ENCODE measurements around the gene PCDHGA11. TPM values are rescaled to one million over a fixed set of nuclear protein-coding genes. Genes with fewer than 3 reads are reported as not detected.
"Not testable (repeated sequence)": the region's sequence is repeated elsewhere in the genome, so short reads cannot be mapped to it uniquely, and the experiment has no call there.

PCDHGA11 gene
- total RNA-seq, 1 experiment from 2014 or later, result 15.0 TPM

GRCh38 chr5:141398608-141399007 lies 22.2 kb upstream of the PCDHGA11 start:
- DNase-seq (ENCODE audit: low read depth), result no peak

- DNase-seq (ENCODE audit: low read depth), result no peak
Measured at GRCh38 chr5:141399555-141400258, 21.1 kb upstream of the PCDHGA11 start.

GRCh38 chr5:141402553-141403243 lies 18.2 kb upstream of the PCDHGA11 start, which contains the start of gene PCDHGA9:
Gene PCDHGA9, plus strand, starts transcription at chr5:141402778. Its CDS starts 175 bp downstream, at chr5:141402953.
- DNase-seq (ENCODE audit: low read depth), result no peak

GRCh38 chr5:141403387-141403786 lies 17.5 kb upstream of the PCDHGA11 start:
- DNase-seq (ENCODE audit: low read depth), result no peak

- peak; percentile 67 for DNase-seq (ENCODE audit: low read depth)
Measured at GRCh38 chr5:141407790-141408505, 12.9 kb upstream of the PCDHGA11 start, which contains the start of gene PCDHGB6. Gene PCDHGB6, plus strand, starts transcription at chr5:141408021. Its CDS starts 182 bp downstream, at chr5:141408203.

GRCh38 chr5:141409598-141410306 lies 11.1 kb upstream of the PCDHGA11 start:
- no peak for DNase-seq (ENCODE audit: low read depth)

GRCh38 chr5:141411575-141411974 lies 9.3 kb upstream of the PCDHGA11 start:
- no peak for DNase-seq (ENCODE audit: low read depth)

GRCh38 chr5:141412854-141413539 lies 7.9 kb upstream of the PCDHGA11 start, which contains the start of gene PCDHGA10:
Gene PCDHGA10, plus strand, starts transcription at chr5:141412987. Its CDS starts 189 bp downstream, at chr5:141413176.
- DNase-seq (ENCODE audit: low read depth), result peak; percentile 30

- DNase-seq (ENCODE audit: low read depth), result no peak
Measured at GRCh38 chr5:141413540-141414069, 7.2 kb upstream of the PCDHGA11 start.

- DNase-seq (ENCODE audit: low read depth), result not testable (repeated sequence)
Measured at GRCh38 chr5:141414548-141415274, 6.1 kb upstream of the PCDHGA11 start.

- not testable (repeated sequence) for DNase-seq (ENCODE audit: low read depth)
Measured at GRCh38 chr5:141415275-141415618, 5.6 kb upstream of the PCDHGA11 start.

GRCh38 chr5:141417494-141418172 lies 3.2 kb upstream of the PCDHGA11 start, which contains the start of gene PCDHGB7:
Gene PCDHGB7, plus strand, starts transcription at chr5:141417677. Its CDS starts 183 bp downstream, at chr5:141417860.
- DNase-seq (ENCODE audit: low read depth), result peak; percentile 49

GRCh38 chr5:141419074-141419880 lies 1.6 kb upstream of the PCDHGA11 start:
- DNase-seq (ENCODE audit: low read depth), result no peak

- DNase-seq (ENCODE audit: low read depth), result no peak
Measured at GRCh38 chr5:141421489-141421855, 621 bp downstream of the PCDHGA11 start.

- no peak for DNase-seq (ENCODE audit: low read depth)
Measured at GRCh38 chr5:141422742-141423291, 2.0 kb downstream of the PCDHGA11 start.

GRCh38 chr5:141427783-141428426 lies 7.1 kb downstream of the PCDHGA11 start:
- DNase-seq (ENCODE audit: low read depth), result no peak

- DNase-seq (ENCODE audit: low read depth), result no peak
Measured at GRCh38 chr5:141430332-141431113, 9.7 kb downstream of the PCDHGA11 start, which contains the start of gene PCDHGA12. Gene PCDHGA12, plus strand, starts transcription at chr5:141430507. Its CDS starts 253 bp downstream, at chr5:141430760.
